NB4 (cell line): ENCODE data around the gene NELL1.

Source experiments
- POLR2A ChIP-seq: IDR thresholded peaks from 2 replicates; pipeline ENCODE4 v1.6.1; 2011; ENCODE audit warnings: mild to moderate bottlenecking; ENCODE audit not compliant: insufficient read length; ENCODE audit errors: extremely low read depth
- TF ChIP-seq, protein P1 (sequence below): IDR thresholded peaks from one replicate; pipeline ENCODE4 v1.5.1; 2012; ENCODE audit warnings: low read depth, low read length
- TF ChIP-seq, protein P2 (sequence below): IDR thresholded peaks from 2 replicates; pipeline ENCODE4 v1.6.1; 2011; ENCODE audit warnings: low read depth, low read length

GRCh38 chr11:21390430-21390829, 721.0 kb downstream of the NELL1 start:
- no peak for TF ChIP-seq POLR2A
- TF ChIP-seq, protein P1, sequence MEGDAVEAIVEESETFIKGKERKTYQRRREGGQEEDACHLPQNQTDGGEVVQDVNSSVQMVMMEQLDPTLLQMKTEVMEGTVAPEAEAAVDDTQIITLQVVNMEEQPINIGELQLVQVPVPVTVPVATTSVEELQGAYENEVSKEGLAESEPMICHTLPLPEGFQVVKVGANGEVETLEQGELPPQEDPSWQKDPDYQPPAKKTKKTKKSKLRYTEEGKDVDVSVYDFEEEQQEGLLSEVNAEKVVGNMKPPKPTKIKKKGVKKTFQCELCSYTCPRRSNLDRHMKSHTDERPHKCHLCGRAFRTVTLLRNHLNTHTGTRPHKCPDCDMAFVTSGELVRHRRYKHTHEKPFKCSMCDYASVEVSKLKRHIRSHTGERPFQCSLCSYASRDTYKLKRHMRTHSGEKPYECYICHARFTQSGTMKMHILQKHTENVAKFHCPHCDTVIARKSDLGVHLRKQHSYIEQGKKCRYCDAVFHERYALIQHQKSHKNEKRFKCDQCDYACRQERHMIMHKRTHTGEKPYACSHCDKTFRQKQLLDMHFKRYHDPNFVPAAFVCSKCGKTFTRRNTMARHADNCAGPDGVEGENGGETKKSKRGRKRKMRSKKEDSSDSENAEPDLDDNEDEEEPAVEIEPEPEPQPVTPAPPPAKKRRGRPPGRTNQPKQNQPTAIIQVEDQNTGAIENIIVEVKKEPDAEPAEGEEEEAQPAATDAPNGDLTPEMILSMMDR: no peak
- TF ChIP-seq, protein P2, sequence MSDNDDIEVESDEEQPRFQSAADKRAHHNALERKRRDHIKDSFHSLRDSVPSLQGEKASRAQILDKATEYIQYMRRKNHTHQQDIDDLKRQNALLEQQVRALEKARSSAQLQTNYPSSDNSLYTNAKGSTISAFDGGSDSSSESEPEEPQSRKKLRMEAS: no peak
